LoVo (cell line): ENCODE measurements around the gene PRDM7.

ENCODE experiments used
- DNase-seq: peaks from one replicate; pipeline ENCODE4 v3.0.0-alpha.2; 2016; ENCODE audit warnings: low spot score

Gene PRDM7

GRCh38 chr16:90035902-90036301 is 41.2 kb downstream of the PRDM7 start:
- DNase-seq = no peak

DNA sequence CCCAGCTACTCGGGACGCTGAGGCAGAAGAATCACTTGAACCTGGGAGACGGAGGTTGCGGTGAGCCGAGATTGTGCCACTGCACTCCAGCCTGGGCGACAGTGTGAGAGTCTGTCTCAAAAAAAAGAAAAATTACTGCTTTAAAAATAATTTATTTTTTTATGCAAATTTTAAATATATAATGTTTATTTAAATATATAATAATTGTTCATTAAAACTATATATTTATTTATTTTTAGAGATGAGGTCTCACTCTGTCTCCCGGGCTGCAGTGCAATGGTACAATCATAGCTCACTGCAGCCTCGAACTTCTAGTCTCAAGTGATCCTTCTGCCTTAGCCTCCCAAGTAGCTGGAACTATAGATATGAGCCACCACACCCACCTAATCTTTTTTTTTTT is 42.6 kb downstream of the PRDM7 start:
- DNase-seq = no peak

- DNase-seq = no peak
These were observed 43.7 kb downstream of the PRDM7 start for GRCh38 chr16:90033387-90033786.

DNA sequence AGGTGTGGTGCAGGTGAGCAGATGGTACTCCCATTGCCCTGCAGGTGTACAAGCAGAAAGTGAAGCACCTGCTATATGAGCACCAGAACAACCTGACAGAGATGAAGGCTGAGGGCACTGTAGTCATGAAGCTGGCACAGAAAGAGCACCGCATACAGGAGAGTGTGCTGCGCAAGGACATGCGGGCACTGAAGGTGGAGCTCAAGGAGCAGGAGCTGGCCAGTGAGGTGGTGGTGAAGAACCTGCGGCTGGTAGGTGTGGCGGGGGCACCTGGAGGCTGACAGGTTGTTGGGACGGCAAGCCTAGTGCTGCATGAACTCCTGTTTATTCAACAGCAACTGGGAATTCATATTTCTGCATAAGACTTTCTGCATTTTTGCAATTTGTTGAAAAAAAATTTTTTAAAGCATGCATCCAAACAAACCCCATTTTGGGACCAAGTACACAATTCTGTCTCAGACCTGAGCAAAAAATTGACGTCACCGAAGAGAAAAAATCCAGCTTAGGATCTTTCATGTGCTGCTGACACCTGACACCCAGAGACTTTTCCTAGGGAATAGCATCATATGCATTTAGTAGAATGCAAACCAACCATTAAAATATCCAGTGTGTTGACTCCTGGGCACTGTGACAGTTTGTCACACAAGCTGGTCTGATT is 44.3 kb downstream of the PRDM7 start:
- DNase-seq = no peak

DNA sequence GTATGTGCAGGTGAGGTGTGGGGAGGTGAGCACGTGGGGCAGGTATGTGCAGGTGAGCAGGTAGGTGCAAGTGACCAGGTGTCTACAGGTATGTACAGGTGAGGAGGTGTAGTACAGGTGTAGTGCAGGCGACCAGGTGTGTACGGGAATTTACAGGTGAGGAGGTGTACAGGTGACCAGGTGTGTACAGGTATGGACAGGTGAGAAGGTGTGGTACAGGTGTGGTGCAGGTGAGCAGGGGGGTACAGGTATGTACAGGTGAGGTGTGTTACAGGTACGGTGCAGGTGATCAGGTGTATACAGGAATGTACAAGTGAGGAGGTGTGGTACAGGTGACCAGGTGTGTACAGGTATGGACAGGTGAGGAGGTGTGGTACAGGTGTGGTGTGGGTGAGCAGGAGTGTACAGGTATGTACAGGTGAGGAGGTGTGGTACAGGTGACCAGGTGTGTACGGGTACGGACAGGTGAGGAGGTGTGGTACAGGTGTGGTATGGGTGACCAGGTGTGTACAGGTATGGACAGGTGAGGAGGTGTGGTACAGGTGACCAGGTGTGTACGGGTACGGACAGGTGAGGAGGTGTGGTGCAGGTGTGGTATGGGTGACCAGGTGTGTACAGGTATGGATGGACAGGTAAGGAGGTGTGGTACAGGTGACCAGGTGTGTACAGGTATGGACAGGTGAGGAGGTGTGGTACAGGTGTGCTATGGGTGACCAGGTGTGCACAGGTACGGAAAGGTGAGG is 45.0 kb downstream of the PRDM7 start:
- DNase-seq = no peak

DNA sequence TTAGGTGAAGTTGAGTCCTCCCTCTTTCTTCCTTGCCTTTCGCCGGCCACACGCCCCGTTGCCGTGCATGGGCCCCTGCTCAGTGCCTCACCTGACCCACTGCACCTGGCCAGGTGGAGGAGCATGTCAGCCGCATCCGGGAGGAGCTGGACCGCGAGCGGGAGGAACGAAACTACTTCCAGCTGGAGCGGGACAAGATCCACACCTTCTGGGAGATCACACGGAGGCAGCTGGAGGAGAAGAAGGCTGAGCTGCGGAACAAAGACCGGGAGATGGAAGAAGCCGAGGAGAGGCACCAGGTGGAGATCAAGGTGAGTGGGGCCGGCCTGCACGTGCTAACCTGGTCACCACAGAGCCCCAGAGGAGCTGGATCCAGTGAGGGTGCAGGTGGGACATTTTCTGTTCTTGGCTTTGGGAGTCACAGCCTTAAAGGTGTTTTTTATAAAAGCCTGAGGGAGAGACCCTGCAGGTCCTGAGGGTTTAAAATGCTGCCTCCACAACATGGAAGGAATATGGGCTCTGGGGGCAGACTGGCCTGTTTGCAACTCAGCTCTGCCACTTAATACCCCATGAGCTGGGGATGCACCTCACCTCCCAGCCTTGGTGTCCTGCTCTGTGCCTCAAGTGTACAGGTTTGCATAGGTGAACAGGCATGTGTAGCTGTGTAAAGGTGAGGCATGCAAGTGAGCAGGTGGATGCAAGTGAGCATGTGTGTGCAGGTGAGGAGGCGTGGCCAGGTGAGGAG is 45.8 kb downstream of the PRDM7 start:
- DNase-seq = no peak

DNA sequence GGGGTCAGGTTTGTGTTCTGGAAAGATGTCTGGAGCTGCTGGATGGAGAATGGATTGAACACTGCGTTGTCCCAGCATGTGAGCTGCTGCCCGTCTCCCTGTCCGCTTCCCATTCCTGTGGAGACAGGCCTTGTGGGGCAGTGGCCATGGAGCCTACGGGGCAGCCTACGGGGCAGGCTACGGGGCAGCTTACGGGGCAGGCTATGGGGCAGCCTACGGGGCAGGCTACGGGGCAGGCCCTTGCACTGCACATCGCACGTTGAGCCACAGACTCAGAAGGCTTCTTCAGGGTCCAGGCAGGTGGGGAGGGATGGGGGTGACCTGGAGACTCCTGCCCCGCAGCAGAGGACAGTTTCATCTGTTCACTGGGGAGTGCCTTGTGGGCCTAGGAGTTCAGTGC is 48.1 kb downstream of the PRDM7 start:
- DNase-seq = no peak

- no peak for DNase-seq
These were observed 49.5 kb downstream of the PRDM7 start for GRCh38 chr16:90027611-90028010.

DNA sequence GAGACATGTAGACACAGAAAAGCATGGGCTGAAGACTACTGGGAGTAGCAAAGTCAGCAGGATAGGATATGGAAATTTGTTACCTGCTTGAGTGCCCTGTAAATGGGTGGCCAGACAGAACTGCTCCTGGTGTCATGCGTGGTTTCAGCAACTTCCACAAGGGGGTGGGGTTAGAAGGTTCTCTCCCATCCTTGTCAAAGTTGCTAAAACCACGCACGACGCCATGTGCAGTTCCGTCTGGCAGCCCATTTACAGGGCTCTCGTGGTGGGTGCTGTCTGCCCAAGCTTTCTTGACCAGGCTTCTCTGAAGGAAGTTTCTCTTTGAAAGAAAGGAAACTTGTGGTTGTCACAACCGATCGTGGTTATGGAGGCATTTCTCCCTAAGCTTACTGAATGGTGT is 51.0 kb downstream of the PRDM7 start:
- DNase-seq = no peak

GRCh38 chr16:90023078-90023447 is 54.1 kb downstream of the PRDM7 start:
- no peak for DNase-seq

GRCh38 chr16:90022209-90023077 is 54.7 kb downstream of the PRDM7 start:
- DNase-seq = peak; percentile 93

DNA sequence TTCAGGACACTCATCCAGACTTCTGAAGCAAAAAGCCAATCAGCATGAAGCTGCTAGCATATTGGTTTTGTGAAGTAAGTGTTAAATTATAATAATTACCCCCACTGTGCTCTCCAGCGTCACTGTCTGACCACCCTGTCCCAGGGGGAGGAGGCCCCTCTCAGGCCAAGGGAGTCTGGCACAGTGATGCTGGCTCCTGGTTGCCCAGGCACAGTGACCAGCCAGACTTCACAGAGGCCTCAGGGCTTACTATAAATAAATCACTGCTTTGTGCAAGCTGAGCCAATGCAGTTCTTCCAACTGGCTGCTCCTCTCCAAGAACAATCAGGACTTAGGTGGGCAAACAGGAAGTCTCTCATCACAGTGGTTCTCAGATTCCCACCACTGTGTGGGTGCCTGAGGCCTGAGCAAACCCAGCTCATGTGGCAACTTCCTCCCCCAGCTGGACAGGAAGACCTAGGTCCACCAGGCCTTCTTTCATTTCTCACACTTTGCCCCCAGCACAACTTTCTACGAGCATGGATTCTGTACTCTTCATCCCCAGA is 56.2 kb downstream of the PRDM7 start:
- no peak for DNase-seq

- no peak for DNase-seq
These were observed 56.8 kb downstream of the PRDM7 start for GRCh38 chr16:90020260-90020837.

DNA sequence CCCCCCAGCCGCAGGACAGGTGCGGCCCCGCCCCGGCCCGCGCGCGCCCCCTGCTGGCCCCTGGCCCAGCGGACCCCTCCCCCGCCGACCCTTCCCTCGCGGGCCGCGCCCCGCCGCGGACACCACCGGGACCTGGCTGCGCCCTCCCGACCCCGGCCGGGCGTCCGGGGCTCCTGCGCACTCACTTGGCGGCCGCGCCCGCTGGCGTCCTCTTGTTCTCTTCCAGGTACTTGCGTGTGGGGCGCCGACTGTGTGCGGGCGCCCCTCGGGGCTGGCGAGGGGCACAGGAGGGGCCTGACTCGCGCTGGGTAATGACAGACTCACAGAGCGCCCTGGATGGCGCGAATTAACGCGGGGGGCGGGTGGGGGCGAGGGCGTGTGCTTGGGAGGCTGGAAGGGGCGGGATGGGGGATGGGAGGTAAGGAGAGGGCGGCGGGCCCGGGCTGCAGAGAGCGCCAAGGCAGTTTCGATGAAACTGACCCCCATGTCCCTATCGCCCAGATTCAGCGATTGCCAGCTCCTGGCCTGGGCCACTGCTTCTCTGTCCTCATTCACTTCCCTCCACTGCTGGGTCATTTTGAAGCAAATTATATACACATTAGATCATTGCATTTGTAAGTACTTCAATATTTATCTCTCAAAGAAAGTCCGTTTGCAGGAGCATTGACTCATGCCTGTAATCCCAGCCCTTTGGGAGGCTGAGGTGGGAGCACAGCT is 57.4 kb downstream of the PRDM7 start:
- peak; percentile 67 for DNase-seq

DNA sequence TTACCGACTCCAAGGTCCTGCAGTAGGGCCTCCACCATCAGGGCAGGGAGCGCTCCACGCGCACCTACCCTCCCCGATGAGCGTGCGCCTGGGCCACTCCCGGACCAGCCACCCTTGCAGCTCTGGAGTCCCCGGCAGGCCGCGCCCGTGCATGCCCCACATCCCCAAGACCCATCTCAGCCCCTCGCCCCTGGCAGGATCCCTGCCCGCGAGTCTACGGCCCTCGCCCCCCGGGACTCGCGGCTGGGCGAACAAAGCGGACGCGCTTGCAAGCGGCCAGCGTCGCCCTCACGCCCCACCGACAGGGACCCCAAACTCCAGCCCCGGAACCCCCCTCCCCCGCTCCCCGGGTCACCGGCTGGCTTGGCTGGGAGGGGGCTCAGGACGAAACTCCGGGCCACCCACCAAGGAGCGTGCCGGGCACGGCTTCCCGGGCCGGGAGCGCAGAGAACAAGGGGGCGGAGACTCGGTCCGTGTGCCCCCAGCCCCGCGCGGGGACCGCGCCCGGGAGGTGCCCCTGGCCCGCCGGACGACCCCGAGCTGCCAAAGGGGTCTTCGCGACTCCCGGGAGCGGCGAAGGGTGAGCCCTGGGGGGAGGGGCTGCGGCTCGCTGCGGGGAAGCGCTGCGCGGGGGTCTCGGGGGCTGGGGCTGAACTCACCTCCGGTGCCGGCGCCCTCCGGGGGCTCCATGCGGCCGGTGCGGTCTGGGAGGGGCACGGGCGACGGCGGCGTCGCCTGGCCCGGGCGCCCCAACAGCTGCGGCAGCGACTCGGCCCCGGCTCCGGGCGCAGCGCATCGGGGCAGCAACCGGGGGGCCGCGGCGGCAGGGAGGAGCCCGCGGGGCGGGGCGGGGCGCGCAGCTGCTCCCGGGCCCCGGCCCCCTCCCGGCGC is 58.2 kb downstream of the PRDM7 start, which contains the start of gene DBNDD1:
Gene DBNDD1, minus strand, starts transcription at position 805 of the 891 bp plus-strand sequence. Its CDS starts 115 bp downstream, at position 690.
- no peak for DNase-seq

GRCh38 chr16:90018297-90018651 is 58.9 kb downstream of the PRDM7 start:
- no peak for DNase-seq

GRCh38 chr16:90016339-90016950 is 60.7 kb downstream of the PRDM7 start:
- no peak for DNase-seq

- no peak for DNase-seq
These were observed 61.4 kb downstream of the PRDM7 start for GRCh38 chr16:90015586-90016338.
